GM18868 (cell line): Measurements from ENCODE around the gene MXI1.

Experiments used
- ATAC-seq: cut with Tn5 transposase; IDR thresholded peaks from one replicate; pipeline ENCODE4 v1.9.1; 2021; ENCODE audit warnings: mild to moderate bottlenecking, moderate library complexity; ENCODE audit not compliant: unreplicated experiment

MXI1 gene

DNA sequence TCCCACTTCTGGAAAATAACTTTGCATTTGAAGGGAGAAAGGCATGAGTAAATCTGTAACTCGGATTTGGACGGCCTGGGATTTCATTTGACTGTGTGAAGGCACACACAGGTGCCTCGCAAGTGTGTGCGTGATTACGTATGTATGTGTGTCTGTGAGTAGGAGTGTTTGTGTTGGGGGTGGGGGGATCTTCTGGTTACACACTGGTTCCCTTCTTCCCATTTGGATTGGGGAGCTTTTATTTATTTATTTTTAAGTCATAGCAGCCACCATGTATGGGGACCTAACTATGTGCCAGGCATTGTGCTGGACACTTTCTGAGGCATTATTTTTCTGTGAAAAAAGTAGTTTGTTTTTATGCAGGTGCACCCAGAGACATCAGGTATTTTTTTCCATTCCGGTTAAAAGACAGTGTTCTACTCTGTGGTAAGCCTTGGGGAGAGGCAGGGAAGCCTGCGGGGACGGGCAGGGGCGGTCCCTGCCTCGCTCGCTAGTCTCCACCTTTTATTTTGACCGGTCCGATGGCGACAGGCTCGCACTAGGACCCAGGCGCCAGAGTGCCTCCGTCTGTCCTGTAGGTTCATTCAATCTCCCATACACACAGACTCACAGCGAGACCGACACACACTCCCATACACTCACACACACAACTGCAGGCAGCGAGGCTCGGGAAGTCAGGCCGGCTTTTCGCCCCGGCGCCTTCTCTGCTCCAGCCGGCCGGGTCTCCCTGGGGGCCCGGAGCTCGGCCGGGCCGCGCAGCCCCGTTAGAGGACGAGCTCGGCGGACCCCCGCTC is at the start of gene MXI1:
TSS of gene MXI1 (plus strand) at position 595 of the 794 bp plus-strand sequence. CDS start 204 bp downstream, outside the sequence.
- peak; percentile 60 for ATAC-seq

DNA sequence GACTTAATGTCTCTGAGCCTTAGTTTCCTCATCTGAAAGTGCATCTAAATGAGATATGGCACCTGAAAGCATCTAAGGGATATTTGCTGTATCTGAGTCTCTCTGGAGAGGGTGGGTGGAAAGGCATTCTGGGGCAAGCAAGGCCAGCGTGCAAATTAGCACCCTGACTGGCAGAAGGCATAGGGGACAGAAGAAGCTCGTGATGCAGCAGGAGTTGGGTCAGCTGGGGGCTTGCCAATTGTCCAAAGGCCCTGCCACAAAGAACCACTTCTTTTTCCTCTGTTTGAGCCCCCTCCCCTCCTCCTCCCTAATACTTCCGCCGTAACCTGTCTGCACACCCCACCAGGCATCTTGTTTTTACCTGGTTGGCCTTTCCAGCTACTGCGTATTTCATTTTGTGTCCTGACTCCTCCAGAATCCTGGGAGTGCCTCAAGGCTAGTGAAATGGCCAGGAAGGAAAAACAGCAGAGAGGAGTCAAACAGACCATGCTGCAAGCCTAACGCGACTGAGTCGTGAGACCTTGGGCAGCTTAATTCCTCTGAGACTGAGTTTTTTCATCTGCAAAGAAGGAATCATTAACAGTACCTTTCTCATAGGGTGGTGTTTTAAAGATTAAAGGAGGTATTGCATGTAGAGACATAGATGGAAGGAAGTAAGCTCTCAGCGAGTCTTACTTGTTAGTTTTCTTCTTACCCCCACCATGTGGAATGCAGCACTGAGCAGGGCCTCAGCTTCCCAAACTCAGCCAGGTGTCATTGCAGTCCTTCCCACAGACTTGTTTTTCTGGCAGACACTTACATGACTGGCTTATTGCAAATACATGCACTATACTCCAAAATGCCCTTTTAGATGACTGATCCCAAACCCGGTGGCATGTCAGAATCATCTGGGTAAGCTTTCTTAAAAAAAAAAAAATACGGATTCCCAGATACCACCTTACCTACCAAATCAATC is 49.1 kb upstream of the MXI1 start:
- no peak for ATAC-seq

DNA sequence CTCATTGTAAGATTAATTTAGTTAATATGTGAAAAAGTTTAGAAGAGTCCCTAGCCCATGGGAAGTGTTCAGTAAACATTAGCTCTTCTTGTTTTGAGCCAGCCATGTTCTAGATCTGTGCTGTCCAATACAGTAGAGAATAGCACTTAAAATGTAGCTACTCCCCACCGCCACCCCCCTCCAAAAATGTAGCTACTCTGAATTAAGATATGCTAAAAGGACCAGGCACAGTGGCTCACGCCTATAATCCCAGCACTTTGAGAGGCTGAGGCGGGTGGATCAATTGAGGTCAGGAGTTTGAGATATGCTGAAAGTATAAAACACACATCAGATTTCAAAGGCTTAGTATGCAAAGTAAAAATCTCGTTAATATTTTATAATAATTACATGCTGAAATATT is 47.3 kb upstream of the MXI1 start:
- no peak for ATAC-seq

DNA sequence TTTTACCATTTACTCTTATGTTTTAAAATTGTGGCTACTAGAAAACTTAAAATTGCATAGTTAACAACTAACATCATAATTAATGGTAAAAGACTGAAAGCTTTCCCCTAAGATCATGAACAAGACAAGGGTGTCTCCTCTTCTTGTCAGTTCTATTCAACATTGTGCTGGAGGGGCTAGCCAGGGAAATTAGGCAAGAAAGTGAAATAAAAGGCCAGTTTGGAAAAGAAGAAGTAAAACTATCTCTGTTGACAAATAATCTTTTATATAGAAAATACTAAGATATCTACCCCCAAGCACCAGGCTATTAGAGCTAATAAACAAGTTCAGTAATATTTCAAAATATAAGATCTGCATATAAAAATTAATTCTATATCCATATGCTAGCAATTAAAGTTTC is 46.9 kb upstream of the MXI1 start:
- ATAC-seq = no peak

DNA sequence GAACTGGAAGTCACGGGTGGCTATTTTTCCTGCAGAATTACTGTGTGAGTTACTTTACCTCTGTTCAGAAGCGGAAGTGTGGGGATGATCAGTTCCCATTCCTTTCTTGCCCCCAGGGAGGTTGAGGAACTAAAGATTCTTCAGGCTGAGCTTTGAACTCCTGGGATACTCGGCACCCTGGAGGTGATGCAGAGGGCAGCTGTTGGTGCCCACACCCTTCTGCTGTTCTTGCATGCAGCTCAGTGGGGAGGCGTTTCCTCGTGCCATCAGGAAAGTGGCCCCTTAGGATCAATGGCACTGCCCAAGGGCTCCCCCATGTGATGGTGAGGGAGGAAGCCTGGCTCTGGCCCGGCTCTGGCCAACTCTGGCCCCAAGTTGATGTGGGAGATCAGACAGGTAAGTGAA is 44.7 kb upstream of the MXI1 start:
- no peak for ATAC-seq

DNA sequence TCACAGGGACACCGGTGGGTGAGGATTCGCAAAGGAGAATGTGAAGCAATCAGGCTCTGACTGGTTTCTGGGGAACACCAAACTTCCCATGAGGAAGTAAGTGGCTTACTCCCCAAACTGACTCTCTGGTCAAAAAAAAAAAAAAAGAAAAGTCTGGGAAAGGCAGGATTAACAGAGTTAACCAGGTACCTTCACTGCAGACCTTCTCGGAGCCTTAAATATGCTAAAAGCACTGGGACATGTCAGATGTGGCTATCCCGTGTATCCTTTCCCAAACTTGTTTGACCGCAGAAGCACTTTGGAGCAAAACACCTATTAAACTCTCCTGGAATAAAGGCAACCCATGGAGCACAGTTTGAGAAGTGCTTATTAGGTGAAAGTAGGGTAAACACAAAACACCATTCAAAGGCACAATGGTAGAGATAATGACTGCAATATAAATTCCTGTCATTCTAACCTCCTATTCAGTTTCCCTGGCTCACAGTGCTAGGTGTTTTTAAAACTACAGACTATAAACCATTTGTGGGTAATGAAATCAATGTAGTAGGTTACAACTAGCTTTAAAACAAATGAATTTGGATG is 44.1 kb upstream of the MXI1 start:
- ATAC-seq = no peak

DNA sequence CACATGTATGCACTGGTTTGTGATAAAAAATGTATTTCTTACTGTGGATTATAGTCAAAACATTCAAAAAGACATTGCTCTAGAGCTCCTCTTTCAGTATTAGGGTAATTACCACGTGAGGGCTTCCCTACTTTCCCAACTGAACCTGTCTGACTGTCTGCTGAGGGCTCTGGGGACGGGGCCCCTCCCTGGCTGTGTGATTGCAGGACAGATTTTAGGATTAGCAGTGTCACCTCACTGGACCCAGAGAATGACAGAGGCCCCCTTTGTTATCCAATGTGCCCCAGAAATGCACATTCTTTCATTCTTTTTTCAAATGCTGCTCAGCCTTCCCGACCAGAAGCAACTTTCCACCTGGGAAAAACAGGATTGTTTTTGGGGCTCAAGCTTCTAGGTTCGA is 43.6 kb upstream of the MXI1 start:
- ATAC-seq = no peak

DNA sequence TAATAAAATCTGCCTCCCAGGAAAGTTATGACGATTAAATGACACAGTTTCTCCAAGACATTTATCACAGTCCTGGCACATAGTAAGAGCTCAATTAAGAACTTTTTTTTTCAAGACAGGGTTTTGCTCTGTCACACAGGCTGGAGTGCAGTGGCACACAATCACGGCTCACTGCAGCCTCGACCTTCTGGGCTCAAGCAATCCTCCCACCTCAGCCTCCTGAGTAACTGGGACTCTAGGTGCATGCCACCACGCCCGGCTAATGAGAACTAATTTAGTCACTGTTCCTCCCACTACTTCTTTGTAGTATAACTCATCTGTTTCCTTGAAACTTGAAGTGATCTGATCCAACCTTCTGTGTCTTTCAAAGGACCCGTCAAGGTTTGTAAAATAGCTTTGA is 42.2 kb upstream of the MXI1 start:
- no peak for ATAC-seq

DNA sequence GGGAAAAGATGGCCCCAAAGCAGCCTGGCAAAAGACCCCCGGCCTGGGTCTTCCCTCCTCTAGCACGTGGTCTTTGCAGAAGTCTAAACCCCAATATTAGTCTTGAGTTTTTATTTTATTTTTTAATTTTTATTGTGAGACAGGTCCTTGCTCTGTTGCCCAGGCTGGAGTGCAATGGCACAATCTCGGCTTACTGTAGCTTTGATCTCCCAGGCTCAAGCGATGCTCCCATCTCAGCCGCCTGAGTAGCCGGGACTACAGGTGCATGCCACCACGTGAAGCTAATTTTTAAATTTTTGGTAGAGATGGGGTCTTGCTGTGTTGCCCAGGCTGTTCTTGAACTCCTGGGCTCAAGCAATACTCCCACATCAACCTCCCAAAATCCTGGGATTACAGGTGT is 40.3 kb upstream of the MXI1 start:
- no peak for ATAC-seq

DNA sequence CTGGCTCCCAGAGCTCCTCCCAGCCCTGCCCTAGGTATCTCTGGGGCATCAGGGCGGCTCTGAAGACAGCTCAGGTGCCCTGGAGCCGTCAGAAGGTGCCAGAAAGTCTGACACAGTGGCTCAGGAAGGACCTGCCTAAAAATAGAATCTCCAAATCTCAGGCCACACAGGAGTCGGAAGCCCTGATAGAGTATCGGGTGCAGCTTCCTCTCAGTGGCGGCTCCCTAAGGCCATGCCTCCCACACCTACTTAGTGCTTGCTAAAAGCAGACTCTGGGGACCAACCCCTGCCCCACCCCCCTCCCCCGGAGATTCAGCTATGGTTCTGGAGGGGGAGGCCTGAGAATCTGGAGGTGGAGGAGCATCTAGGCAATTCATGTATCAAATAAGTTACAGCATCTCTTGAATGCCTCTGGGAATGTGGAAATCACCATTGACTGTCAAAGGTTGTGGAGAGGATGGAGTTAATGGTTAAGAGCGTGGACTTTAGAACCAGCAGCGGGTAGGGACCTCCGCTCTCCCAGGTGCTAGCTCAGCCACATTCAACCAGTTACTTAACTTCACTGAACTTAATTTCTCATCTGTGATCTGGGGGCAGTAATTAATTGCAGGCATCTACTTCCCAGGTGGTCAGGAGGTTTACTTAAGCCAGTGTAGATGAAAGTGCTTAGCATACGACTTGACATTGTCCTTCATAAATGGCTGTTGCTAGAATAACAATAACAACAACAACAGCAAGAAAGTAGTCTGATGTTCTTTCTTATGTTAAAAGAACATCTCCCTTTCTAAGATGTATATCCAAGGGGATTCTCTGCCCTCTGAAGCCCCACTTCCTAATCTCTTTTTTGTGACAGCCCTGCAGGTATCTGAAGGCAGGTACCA is 38.6 kb upstream of the MXI1 start:
- no peak for ATAC-seq

DNA sequence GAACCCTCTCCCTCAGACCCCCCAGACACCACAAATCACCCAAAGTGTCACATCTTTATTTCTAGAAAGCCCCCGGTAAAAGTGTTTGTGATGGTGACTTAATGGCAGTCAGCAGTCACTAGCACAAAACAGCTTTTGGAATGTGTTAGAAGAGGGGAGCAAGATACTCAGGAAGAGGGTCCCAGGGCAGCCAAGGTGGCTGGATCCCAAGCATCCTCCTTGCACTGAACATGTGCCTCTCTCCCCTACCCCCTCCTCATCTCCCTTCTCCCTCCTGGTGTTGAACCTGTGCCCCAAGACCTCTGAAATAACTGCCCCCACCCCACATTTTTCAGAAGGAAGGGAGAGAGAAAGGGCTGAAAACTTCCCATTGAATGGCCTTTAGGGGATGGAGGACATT is 37.8 kb upstream of the MXI1 start:
- ATAC-seq = no peak

DNA sequence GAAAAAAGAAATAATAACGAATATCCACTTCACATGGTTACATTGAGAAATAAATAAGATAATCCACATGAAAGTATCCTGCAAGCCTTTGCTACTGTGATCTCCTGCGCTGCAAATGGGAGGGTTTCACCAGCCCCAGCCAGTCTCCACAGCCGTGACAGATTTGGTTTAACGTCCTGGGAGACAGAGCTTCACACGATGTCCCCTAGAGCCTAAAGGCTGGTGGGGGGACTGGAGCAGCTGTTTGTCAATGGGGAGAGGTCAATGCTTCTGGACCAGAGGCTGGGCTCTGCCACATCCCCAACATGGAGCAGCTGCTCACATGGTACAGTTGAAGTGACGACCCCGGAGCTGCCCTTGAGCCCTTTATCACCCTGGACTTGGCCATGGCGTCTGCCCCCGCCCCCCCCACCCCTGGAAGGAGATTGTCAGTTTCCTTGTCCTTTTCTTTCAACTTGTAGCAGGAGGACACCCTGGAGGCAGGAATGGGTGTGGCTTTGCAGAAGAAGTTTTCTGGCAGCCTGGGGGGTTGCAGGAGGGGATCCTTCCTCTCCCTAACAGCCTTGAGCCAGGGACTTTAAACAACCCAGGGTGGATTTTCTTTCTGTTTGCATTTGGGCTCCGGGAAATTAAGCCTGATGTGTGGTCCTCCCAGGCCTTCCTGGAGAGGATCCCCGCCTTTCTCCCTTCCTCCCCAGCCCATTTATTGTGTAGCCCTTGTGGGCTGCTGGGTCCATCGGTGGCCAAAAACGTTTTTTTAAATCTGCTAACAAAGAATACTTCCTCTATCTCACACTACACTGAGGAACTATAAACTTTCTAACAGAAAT is 37.0 kb upstream of the MXI1 start:
- no peak for ATAC-seq

DNA sequence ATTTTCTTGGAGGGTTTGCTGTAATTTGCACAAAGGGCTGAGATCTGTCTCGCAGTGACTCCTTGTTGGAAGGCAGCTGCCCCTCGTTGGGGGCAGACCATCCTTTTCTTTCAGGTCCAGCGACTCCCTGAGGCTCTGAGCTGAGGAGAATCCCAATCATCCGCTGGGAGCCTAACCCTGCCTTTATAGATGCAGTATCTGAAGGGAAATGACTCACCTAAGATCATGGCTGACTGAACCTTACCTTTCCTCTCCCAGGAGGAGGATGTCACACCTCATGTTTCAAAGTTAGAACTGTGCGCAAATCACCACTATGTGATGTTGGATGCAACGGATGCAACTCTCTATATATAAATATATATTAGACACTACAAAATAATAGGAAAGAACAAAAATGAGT is 36.4 kb upstream of the MXI1 start:
- ATAC-seq = no peak

DNA sequence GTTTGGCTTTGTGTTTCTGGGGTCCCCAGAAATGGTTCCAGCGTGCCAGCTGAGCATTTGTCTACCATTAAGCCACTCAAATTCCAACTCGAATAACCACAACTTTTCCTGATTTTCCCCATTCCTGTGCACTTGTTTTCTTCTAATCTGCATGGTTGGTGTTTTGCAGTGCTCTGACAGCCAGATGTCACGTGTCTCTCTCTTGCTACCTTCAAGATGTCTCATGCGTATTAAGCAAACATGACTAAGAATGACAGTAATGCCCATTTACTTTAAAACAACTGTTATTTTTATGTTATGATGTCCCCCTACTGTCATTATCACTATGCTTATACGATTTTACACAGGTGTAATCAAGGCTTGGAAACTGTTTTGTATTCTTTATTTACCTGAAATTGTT is 35.2 kb upstream of the MXI1 start:
- no peak for ATAC-seq

DNA sequence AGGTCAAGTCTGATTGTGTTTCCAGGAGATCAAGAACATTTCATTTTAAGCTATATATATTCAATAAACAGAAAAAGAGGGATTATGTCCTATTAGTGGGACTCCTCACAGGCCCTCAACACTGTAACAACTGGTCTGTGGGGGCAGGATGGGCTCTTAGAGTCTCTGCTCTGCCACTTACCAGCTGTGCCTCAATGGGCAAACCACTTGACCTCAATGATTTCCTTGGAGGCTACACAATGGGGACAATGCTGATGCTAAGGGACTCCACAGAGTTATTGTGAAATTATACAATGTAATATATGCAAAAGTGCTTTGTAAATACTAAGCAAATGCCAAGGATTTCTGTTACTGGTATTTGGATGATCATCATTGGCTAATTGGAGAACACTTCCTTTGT is 33.2 kb upstream of the MXI1 start:
- no peak for ATAC-seq

DNA sequence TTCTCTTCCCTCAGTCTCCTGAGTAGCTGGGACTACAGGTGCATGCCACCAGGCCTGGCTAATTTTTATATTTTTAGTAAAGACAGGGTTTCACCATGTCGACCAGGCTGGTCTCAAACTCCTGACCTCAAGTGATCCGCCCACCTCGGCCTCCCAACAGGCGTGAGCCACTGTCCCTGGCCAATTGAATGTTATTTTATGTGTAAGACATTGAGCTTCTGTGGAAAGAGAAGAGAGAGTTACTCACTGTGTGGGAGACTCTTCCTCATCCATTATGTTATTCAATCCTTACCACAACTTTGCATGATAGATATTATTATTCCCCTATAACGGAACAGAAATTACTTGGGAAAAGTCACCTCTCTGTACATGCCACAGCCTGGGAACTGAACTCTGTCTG is 32.6 kb upstream of the MXI1 start:
- ATAC-seq = no peak

DNA sequence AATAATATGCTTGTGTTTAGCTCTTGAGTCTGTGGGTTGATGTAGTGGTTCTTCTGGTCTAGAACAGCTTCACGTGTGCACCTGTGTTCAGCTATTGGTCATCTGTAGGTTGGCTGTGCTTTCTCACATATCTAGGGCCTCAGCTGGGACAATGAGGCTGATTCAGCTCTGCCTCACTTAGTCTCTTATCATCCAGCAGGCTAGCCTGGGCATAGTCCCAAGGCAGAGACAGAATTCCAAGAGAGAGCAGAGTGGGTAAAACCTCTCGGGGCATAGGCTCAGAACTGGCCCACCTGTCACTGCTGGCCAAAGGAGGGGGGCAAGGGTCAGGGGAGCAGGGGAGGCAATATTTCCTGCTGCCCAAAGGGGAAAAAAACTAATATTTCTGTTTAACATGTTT is 32.0 kb upstream of the MXI1 start:
- no peak for ATAC-seq

DNA sequence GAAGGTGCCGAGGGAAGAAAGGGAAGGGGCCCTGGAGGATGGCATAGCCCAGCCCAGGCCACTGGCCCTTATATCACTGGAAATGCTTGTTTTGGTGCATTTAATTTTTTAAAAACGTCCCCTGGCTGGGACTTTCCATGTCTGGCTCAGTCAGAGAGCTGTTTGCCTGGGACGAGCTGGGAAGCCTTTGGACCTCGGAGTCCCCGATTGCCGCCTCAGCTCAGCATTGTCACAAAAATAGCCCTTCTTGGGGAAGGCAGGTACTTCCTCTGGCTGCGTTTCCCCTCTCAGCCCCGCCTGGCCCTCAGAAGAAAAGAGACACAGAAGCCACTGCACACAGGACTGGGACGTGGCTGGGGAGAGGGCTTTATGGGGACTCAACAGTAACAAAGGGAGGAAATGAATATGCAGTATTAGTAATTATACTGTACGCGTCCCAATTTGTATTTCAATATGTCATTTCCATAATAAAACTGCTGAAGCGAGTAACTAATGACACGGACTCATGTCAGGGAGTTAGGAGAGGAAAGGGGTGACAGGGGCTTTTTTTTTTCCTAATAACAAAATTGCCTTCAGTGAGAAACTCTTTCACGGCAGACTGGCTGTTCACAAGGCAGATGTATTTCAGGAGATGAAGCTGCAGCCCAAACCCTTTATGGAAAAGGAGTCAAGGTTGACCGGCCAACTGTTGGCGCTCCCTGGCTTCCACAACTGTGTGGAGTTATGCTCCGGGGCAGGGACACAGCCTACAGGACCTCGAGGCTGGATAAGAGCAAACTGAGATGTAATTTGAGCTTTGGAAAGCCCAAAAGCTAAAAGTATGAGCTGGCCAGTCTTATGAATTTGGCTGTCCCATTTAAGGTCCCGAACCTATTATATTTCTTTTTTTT is 31.0 kb upstream of the MXI1 start:
- peak; percentile 48 for ATAC-seq

DNA sequence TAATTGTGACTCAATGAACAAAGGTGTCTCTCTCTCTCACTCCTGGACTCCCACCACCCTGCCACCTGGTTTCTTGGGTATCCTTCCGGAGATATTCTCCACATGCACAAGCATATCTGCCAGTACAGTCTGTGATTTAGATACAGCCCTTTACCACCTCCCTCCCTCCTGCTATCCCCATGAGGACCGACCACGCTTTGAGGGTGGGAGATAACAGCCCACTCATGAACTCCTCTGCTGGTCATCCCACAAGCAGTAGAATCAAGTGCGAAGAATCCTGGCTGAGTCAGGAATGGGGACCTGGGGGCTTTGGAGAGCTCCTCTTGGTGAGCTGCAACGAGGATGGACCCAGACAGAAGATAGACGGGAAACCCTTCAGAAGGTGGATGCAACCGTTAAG is 28.2 kb upstream of the MXI1 start:
- ATAC-seq = no peak
